Activated CD4-positive, alpha-beta memory T cell treated with anti-CD3 and anti-CD28 coated beads for 36 hours (primary cell): Measurements from ENCODE around the gene PSMD3. TPM values are rescaled to one million over a fixed set of nuclear protein-coding genes. Genes with fewer than 3 reads are reported as not detected.
"Not testable (repeated sequence)": the region's sequence is repeated elsewhere in the genome, so short reads cannot be mapped to it uniquely, and the experiment has no call there.

Source experiments
- CTCF ChIA-PET: fragments of 350-600 bp; sonication (Branson Sonifier 250); formaldehyde crosslinking; loops from one replicate; lab custom pipeline; 2021; ENCODE audit warnings: antibody characterized with exemption, inconsistent platforms; lab: Charles Lee
- POLR2A ChIA-PET: fragments of 350-600 bp; sonication (Branson Sonifier 250); formaldehyde crosslinking; loops from one replicate; lab custom pipeline; 2021; ENCODE audit warnings: antibody characterized with exemption; lab: Charles Lee
- DNase-seq: peaks from one replicate; pipeline ENCODE4 v3.0.0-alpha.2; 2020
- H3K27ac Mint-ChIP-seq: one replicate; pipeline ENCODE4 v1.8.0; 2021; ENCODE audit warnings: mixed read lengths
- H3K27me3 Mint-ChIP-seq: one replicate; pipeline ENCODE4 v1.8.0; 2021; ENCODE audit warnings: mixed read lengths
- H3K36me3 Mint-ChIP-seq: one replicate; pipeline ENCODE4 v1.8.0; 2021; ENCODE audit warnings: mixed read lengths
- H3K4me1 Mint-ChIP-seq: one replicate; pipeline ENCODE4 v1.8.0; 2021; ENCODE audit warnings: low read depth, mixed read lengths
- H3K4me3 Mint-ChIP-seq: one replicate; pipeline ENCODE4 v1.8.0; 2021; ENCODE audit warnings: mild to moderate bottlenecking, mixed read lengths
- H3K9me3 Mint-ChIP-seq: one replicate; pipeline ENCODE4 v1.8.0; 2021; ENCODE audit warnings: mixed read lengths
- intact Hi-C: fragments of 100-400 bp; cut with micrococcal nuclease; formaldehyde crosslinking; loops from one replicate; pipeline ENCODE4 v1.15.1; 2023
- total RNA-seq, 2 experiments: library from RNA; stranded (reverse); gene quantifications; one replicate each; pipeline ENCODE4 v1.2.3, GENCODE V29; 2021

PSMD3 gene
- total RNA-seq, 2 experiments from 2014 or later, result 120 to 124 TPM

GRCh38 chr17:39999067-39999466 is 18.5 kb downstream of the PSMD3 start:
- H3K27me3 Mint-ChIP-seq, result no peaks in the 10 kb centered on the region
- CTCF ChIA-PET, result interaction anchor here (1.2 kb wide), 1 partner anchor 14 kb away, joined by 4 read pairs; no protein-coding TSS in a partner anchor
- H3K4me1 Mint-ChIP-seq, result peaks cover 5% of the 10 kb centered on the region
- no peak overlapping the region for H3K4me3 Mint-ChIP-seq
- intact Hi-C loops, result no loop called here
- DNase-seq, result no peak
- no peak overlapping the region for H3K27ac Mint-ChIP-seq
- H3K36me3 Mint-ChIP-seq, result peaks cover 28% of the 10 kb centered on the region
- H3K9me3 Mint-ChIP-seq, result no peaks in the 10 kb centered on the region
- POLR2A ChIA-PET, result interaction anchor here (0.8 kb wide), 1 partner anchor 72 kb away, joined by 3 read pairs; no protein-coding TSS in a partner anchor

- no peak overlapping the region for H3K27ac Mint-ChIP-seq
- ChIA-PET POLR2A (no interaction called here), CTCF (no interaction called here)
- H3K4me3 Mint-ChIP-seq, result no peak overlapping the region
- no peaks in the 10 kb centered on the region for H3K9me3 Mint-ChIP-seq
- no peak for DNase-seq
- no peaks in the 10 kb centered on the region for H3K27me3 Mint-ChIP-seq
- H3K4me1 Mint-ChIP-seq, result peaks cover 5% of the 10 kb centered on the region
- intact Hi-C loops, result no loop called here
- H3K36me3 Mint-ChIP-seq, result peaks cover 18% of the 10 kb centered on the region
These were observed 19.6 kb downstream of the PSMD3 start for GRCh38 chr17:40000161-40000560.

GRCh38 chr17:40001335-40001734 is 20.7 kb downstream of the PSMD3 start:
- peaks cover 10% of the 10 kb centered on the region for H3K36me3 Mint-ChIP-seq
- H3K27me3 Mint-ChIP-seq, intact Hi-C loops, DNase-seq, POLR2A ChIA-PET, H3K4me3 Mint-ChIP-seq, H3K27ac Mint-ChIP-seq, H3K4me1 Mint-ChIP-seq, H3K9me3 Mint-ChIP-seq: not testable (repeated sequence)
- CTCF ChIA-PET, result interaction anchor here (1.0 kb wide), 1 partner anchor 26 kb away, joined by 3 read pairs; no protein-coding TSS in a partner anchor

- ChIA-PET POLR2A (no interaction called here), CTCF (interaction anchor here (0.6 to 2.3 kb wide), 4 partner anchors 9 to 187 kb away, joined by 3 to 9 read pairs (median 5); no protein-coding TSS in a partner anchor)
- H3K4me3 Mint-ChIP-seq, result no peak overlapping the region
- peaks cover 5% of the 10 kb centered on the region for H3K4me1 Mint-ChIP-seq
- H3K9me3 Mint-ChIP-seq, result no peaks in the 10 kb centered on the region
- no peaks in the 10 kb centered on the region for H3K36me3 Mint-ChIP-seq
- intact Hi-C loops, result no loop called here
- H3K27ac Mint-ChIP-seq, result no peak overlapping the region
- DNase-seq, result no peak
- H3K27me3 Mint-ChIP-seq, result no peaks in the 10 kb centered on the region
These were observed 23.5 kb downstream of the PSMD3 start for GRCh38 chr17:40004072-40004471.

- DNase-seq, result no peak
- H3K4me3 Mint-ChIP-seq, result no peak overlapping the region
- CTCF ChIA-PET, result interaction anchor here (1.5 to 2.3 kb wide), 3 partner anchors 9 to 82 kb away, joined by 3 to 9 read pairs (median 7); no protein-coding TSS in a partner anchor
- POLR2A ChIA-PET, result no interaction called here
- no peaks in the 10 kb centered on the region for H3K27me3 Mint-ChIP-seq
- intact Hi-C loops, result no loop called here
- no peaks in the 10 kb centered on the region for H3K36me3 Mint-ChIP-seq
- H3K27ac Mint-ChIP-seq, result no peak overlapping the region
- no peaks in the 10 kb centered on the region for H3K4me1 Mint-ChIP-seq
- no peaks in the 10 kb centered on the region for H3K9me3 Mint-ChIP-seq
These were observed 24.1 kb downstream of the PSMD3 start for GRCh38 chr17:40004712-40005111.

- no peak for DNase-seq
- Mint-ChIP-seq H3K36me3 (no peaks in the 10 kb centered on the region), H3K9me3 (no peaks in the 10 kb centered on the region), H3K4me3 (no peak overlapping the region), H3K4me1 (no peaks in the 10 kb centered on the region), H3K27me3 (no peaks in the 10 kb centered on the region), H3K27ac (no peak overlapping the region)
- CTCF ChIA-PET, result interaction anchor here (1.0 to 2.3 kb wide), 4 partner anchors 8 to 384 kb away, joined by 3 to 9 read pairs (median 6); no protein-coding TSS in a partner anchor
- intact Hi-C loops, result no loop called here
- POLR2A ChIA-PET, result no interaction called here
These were observed 24.9 kb downstream of the PSMD3 start for GRCh38 chr17:40005520-40005919.

GRCh38 chr17:40010946-40011500 is 30.4 kb downstream of the PSMD3 start:
- H3K4me3 Mint-ChIP-seq, H3K9me3 Mint-ChIP-seq, H3K4me1 Mint-ChIP-seq, H3K27me3 Mint-ChIP-seq, POLR2A ChIA-PET, H3K36me3 Mint-ChIP-seq, H3K27ac Mint-ChIP-seq, DNase-seq: not testable (repeated sequence)
- intact Hi-C loops, result loop anchor here (10.0 kb wide), 1 partner anchor 274 kb away; the partner anchor contains the start of gene CDC6
- CTCF ChIA-PET, result interaction anchor here (1.2 to 1.8 kb wide), 3 partner anchors 10 to 158 kb away, joined by 3 to 5 read pairs (median 5); no protein-coding TSS in a partner anchor

GRCh38 chr17:40012017-40012647 is 31.5 kb downstream of the PSMD3 start:
- H3K27me3 Mint-ChIP-seq, H3K36me3 Mint-ChIP-seq, H3K27ac Mint-ChIP-seq, H3K4me1 Mint-ChIP-seq, DNase-seq, POLR2A ChIA-PET, H3K9me3 Mint-ChIP-seq, H3K4me3 Mint-ChIP-seq: not testable (repeated sequence)
- CTCF ChIA-PET, result interaction anchor here (0.8 to 7.4 kb wide), 9 partner anchors 9 to 180 kb away, joined by 3 to 85 read pairs (median 10); no protein-coding TSS in a partner anchor
- intact Hi-C loops, result loop anchor here (10.0 kb wide), 1 partner anchor 273 kb away; the partner anchor contains the start of gene CDC6

- intact Hi-C loops, result loop anchor here (10.0 kb wide), 1 partner anchor 270 kb away; the partner anchor contains the start of gene CDC6
- ChIA-PET CTCF (interaction anchor here (1.1 to 7.4 kb wide), 7 partner anchors 13 to 178 kb away, joined by 4 to 85 read pairs (median 34); no protein-coding TSS in a partner anchor), POLR2A (interaction anchor here (1.2 kb wide), 1 partner anchor 37 kb away, joined by 3 read pairs; no protein-coding TSS in a partner anchor)
- H3K27ac Mint-ChIP-seq, result no peak overlapping the region
- peaks cover 3% of the 10 kb centered on the region for H3K36me3 Mint-ChIP-seq
- H3K27me3 Mint-ChIP-seq, result peaks cover 9% of the 10 kb centered on the region
- no peaks in the 10 kb centered on the region for H3K4me1 Mint-ChIP-seq
- no peak overlapping the region for H3K4me3 Mint-ChIP-seq
- no peak for DNase-seq
- H3K9me3 Mint-ChIP-seq, result no peaks in the 10 kb centered on the region
These were observed 33.9 kb downstream of the PSMD3 start for GRCh38 chr17:40014375-40014980.

GRCh38 chr17:40015005-40015997 is 34.7 kb downstream of the PSMD3 start, which contains the start of gene CSF3:
TSS of gene CSF3 (plus strand) at chr17:40015440. CDS start at chr17:40015475, 35 bp downstream.
- no peaks in the 10 kb centered on the region for H3K9me3 Mint-ChIP-seq
- POLR2A ChIA-PET, result no interaction called here

More at GRCh38 chr17:40015005-40015997, 34.7 kb downstream of the PSMD3 start, which contains the start of gene CSF3:
- Mint-ChIP-seq H3K27me3 (peaks cover 9% of the 10 kb centered on the region), H3K36me3 (peaks cover 11% of the 10 kb centered on the region), H3K27ac (no peak within 1 kb of the TSS), H3K4me1 (no peaks in the 10 kb centered on the region), H3K4me3 (no peak within 1 kb of the TSS)
- DNase-seq, result no peak
- intact Hi-C loops, result loop anchor here (10.0 kb wide), 1 partner anchor 270 kb away; the partner anchor contains the start of gene CDC6
- CTCF ChIA-PET, result interaction anchor here (0.8 to 7.4 kb wide), 10 partner anchors 12 to 177 kb away, joined by 3 to 85 read pairs (median 18); no protein-coding TSS in a partner anchor
